ENCODE results near the gene GCAT.
A peak's percentile ranks its signal among the peaks of the same experiment; 100 is the strongest.

GCAT gene

GRCh38 chr22:37843741-37844089 is 36.0 kb downstream of the GCAT start:
- no peak for DNase-seq (ENCODE audit: low spot score)

GRCh38 chr22:37844904-37845329 is 37.2 kb downstream of the GCAT start:
- no peak for DNase-seq (ENCODE audit: low spot score)

- DNase-seq (ENCODE audit: low spot score), result no peak
These were observed 38.7 kb downstream of the GCAT start for GRCh38 chr22:37846433-37846832.

- peak; percentile 30 for DNase-seq (ENCODE audit: low spot score)
These were observed 40.9 kb downstream of the GCAT start for GRCh38 chr22:37848587-37849088.

- peak; percentile 92 for DNase-seq (ENCODE audit: low spot score)
These were observed 41.5 kb downstream of the GCAT start, which contains the start of gene EIF3L for GRCh38 chr22:37849089-37849751. TSS of gene EIF3L (plus strand) at chr22:37849419. CDS start at chr22:37849450, 31 bp downstream.

- DNase-seq (ENCODE audit: low spot score), result no peak
These were observed 43.1 kb downstream of the GCAT start for GRCh38 chr22:37850801-37851200.

- no peak for DNase-seq (ENCODE audit: low spot score)
These were observed 44.7 kb downstream of the GCAT start for GRCh38 chr22:37852418-37852817.

GRCh38 chr22:37854946-37855345 is 47.2 kb downstream of the GCAT start:
- DNase-seq (ENCODE audit: low spot score), result no peak

- peak; percentile 50 for DNase-seq (ENCODE audit: low spot score)
These were observed 47.7 kb downstream of the GCAT start for GRCh38 chr22:37855462-37855861.

- no peak for DNase-seq (ENCODE audit: low spot score)
These were observed 53.2 kb downstream of the GCAT start for GRCh38 chr22:37860796-37861421.

- no peak for DNase-seq (ENCODE audit: low spot score)
These were observed 55.0 kb downstream of the GCAT start for GRCh38 chr22:37862570-37863325.

GRCh38 chr22:37865510-37865909 is 57.8 kb downstream of the GCAT start:
- no peak for DNase-seq (ENCODE audit: low spot score)

All from kidney tubule cell (primary cell).